Lower lobe of right lung (tissue), 2 donors: ENCODE measurements around the gene KIAA1549. TPM values are rescaled to one million over a fixed set of nuclear protein-coding genes. Genes with fewer than 3 reads are reported as not detected.

ENCODE experiments used
- ATAC-seq, 2 donors: fragments of 200-7000 bp; cut with Tn5 transposase; one replicate each; pipeline ENCODE4 v1.9.1; 2020 to 2022; ENCODE audit warnings: mild to moderate bottlenecking in 2 of 2, moderate library complexity in 2 of 2
- DNase-seq: peaks from one replicate; pipeline ENCODE4 v3.0.0-alpha.2; 2020
- H3K27ac ChIP-seq: fragments of 200-600 bp; one replicate; pipeline ENCODE4 v1.8.0; 2022
- H3K27me3 ChIP-seq: fragments of 200-600 bp; one replicate; pipeline ENCODE4 v1.8.0; 2022; ENCODE audit warnings: low read depth
- H3K36me3 ChIP-seq: fragments of 200-600 bp; one replicate; pipeline ENCODE4 v1.8.0; 2022; ENCODE audit warnings: mild to moderate bottlenecking
- H3K4me1 ChIP-seq: fragments of 200-600 bp; one replicate; pipeline ENCODE4 v1.8.0; 2022
- H3K4me3 ChIP-seq: fragments of 200-600 bp; one replicate; pipeline ENCODE4 v1.8.0; 2022; ENCODE audit warnings: mild to moderate bottlenecking
- H3K9me3 ChIP-seq: fragments of 200-600 bp; one replicate; pipeline ENCODE4 v1.8.0; 2022
- CTCF ChIP-seq: fragments of 200-600 bp; IDR thresholded peaks from one replicate; pipeline ENCODE4 v1.8.0; 2022; ENCODE audit warnings: antibody characterized with exemption, mild to moderate bottlenecking
- intact Hi-C: fragments of 100-400 bp; cut with DNase I; formaldehyde crosslinking; loops from one replicate; pipeline ENCODE4 v1.11.0; 2022
- total RNA-seq: library from RNA; stranded (reverse); fragmentation: NEBNext Ultra II Directional; extraction: Animal tissue kit (Norgen Biotek cat#: 25700); gene quantifications from one replicate; pipeline ENCODE4 v1.2.1, GENCODE V29; 2021
- donor health status: DM: no; HTN: yes; CAD: no; lungs with severe emphysema.

Gene KIAA1549
- total RNA-seq, 1 donor from 2014 or later, result 5.3 TPM

GRCh38 chr7:138796038-138796615 is 185.1 kb downstream of the KIAA1549 start:
- no peak for ATAC-seq
- intact Hi-C loops, result no loop called here
- Histone ChIP-seq H3K4me3 (no peak overlapping the region), H3K27me3 (no peaks in the 10 kb centered on the region), H3K36me3 (no peaks in the 10 kb centered on the region), H3K4me1 (no peaks in the 10 kb centered on the region), H3K9me3 (no peaks in the 10 kb centered on the region), H3K27ac (no peak overlapping the region)
- no peak for TF ChIP-seq CTCF
- no peak for DNase-seq

- no peaks in the 10 kb centered on the region for H3K27me3 ChIP-seq
- peak; percentile 46 to 51 for ATAC-seq
- H3K27ac ChIP-seq, result no peak overlapping the region
Observed at GRCh38 chr7:138785587-138786437, 195.4 kb downstream of the KIAA1549 start.

GRCh38 chr7:138784692-138785091 is 196.5 kb downstream of the KIAA1549 start:
- no peak overlapping the region for H3K4me3 ChIP-seq
- H3K27ac ChIP-seq, result no peak overlapping the region

More at GRCh38 chr7:138785587-138786437, 195.4 kb downstream of the KIAA1549 start:
- H3K4me3 ChIP-seq, result no peak overlapping the region
- DNase-seq, result no peak
- H3K9me3 ChIP-seq, result no peaks in the 10 kb centered on the region
- H3K4me1 ChIP-seq, result no peaks in the 10 kb centered on the region
- no peak for TF ChIP-seq CTCF
- H3K36me3 ChIP-seq, result no peaks in the 10 kb centered on the region
- intact Hi-C loops, result no loop called here

More at GRCh38 chr7:138784692-138785091, 196.5 kb downstream of the KIAA1549 start:
- Histone ChIP-seq H3K9me3 (no peaks in the 10 kb centered on the region), H3K36me3 (no peaks in the 10 kb centered on the region), H3K4me1 (no peaks in the 10 kb centered on the region), H3K27me3 (no peaks in the 10 kb centered on the region)
- no peak for TF ChIP-seq CTCF
- DNase-seq, result no peak
- intact Hi-C loops, result no loop called here
- ATAC-seq, result peak; percentile 89 to 94

Other genes starting within 250 kb of the KIAA1549 start
- 1.9 TPM for gene TMEM213, start 183.4 kb downstream of the KIAA1549 start, total RNA-seq
- gene ATP6V0A4, start 183.2 kb downstream of the KIAA1549 start, total RNA-seq, result 1.7 TPM
- gene ZC3HAV1L, start 54.7 kb upstream of the KIAA1549 start, total RNA-seq, result 7.1 TPM
- 43.6 TPM for gene ZC3HAV1, start 128.3 kb upstream of the KIAA1549 start, total RNA-seq
- 23.4 TPM for gene UBN2, start 249.8 kb upstream of the KIAA1549 start, total RNA-seq